DND-41 (cell line): ENCODE results near the gene ARHGAP6.
"Not testable (repeated sequence)": the region's sequence is repeated elsewhere in the genome, so short reads cannot be mapped to it uniquely, and the experiment has no call there.

ENCODE experiments used
- ATAC-seq: fragments of 200-7000 bp; cut with Tn5 transposase; 3 replicates; pipeline ENCODE4 v1.9.1; 2021; ENCODE audit warnings: low read depth; ENCODE audit not compliant: insufficient read depth
- DNase-seq: peaks from one replicate; pipeline ENCODE4 v3.0.0-alpha.2; 2020
- H2AFZ ChIP-seq: 2 replicates; pipeline ENCODE4 v1.6.0; 2012; ENCODE audit warnings: low read depth, low read length
- H3K27ac ChIP-seq: 2 replicates; pipeline ENCODE4 v1.5.1; 2012; ENCODE audit warnings: low read length, inconsistent platforms
- H3K27me3 ChIP-seq: fragments of 200-600 bp; sonication (generic); 2 replicates; pipeline ENCODE4 v1.6.0; 2012; ENCODE audit warnings: low read length, mild to moderate bottlenecking, inconsistent platforms; ENCODE audit not compliant: insufficient read depth, poor library complexity
- H3K36me3 ChIP-seq: 2 replicates; pipeline ENCODE4 v1.5.1; 2012; ENCODE audit warnings: low read length, inconsistent platforms; ENCODE audit not compliant: insufficient read depth
- H3K4me1 ChIP-seq: 2 replicates; pipeline ENCODE4 v1.5.1; 2012; ENCODE audit warnings: mild to moderate bottlenecking, low read length; ENCODE audit not compliant: insufficient read depth
- H3K4me2 ChIP-seq: 2 replicates; pipeline ENCODE4 v1.6.0; 2012; ENCODE audit warnings: mild to moderate bottlenecking, moderate library complexity, low read length, inconsistent platforms; ENCODE audit not compliant: insufficient read depth
- H3K4me3 ChIP-seq, 2 experiments: fragments of 200-600 bp in 1 of 2; shearing (Covaris generic) in 1 of 2; 2 replicates each; pipeline ENCODE4 v1.5.1; 2012 to 2016; ENCODE audit warnings: inconsistent platforms in 2 of 2, low read length in 2 of 2, mild to moderate bottlenecking in 2 of 2, low read depth in 1 of 2, moderate library complexity in 1 of 2
- H3K79me2 ChIP-seq: 2 replicates; pipeline ENCODE4 v1.6.0; 2012; ENCODE audit warnings: low read length, inconsistent platforms; ENCODE audit not compliant: insufficient read depth
- H3K9ac ChIP-seq: 2 replicates; pipeline ENCODE4 v1.6.0; 2012; ENCODE audit warnings: low read depth, mild to moderate bottlenecking, inconsistent platforms, low read length, moderate library complexity
- H3K9me3 ChIP-seq: 2 replicates; pipeline ENCODE4 v1.5.1; 2012; ENCODE audit warnings: low read length, moderate library complexity, mild to moderate bottlenecking, inconsistent platforms; ENCODE audit not compliant: insufficient read depth, severe bottlenecking
- H4K20me1 ChIP-seq: 2 replicates; pipeline ENCODE4 v1.6.0; 2012; ENCODE audit warnings: low read length; ENCODE audit not compliant: insufficient read depth
- EZH2 ChIP-seq: IDR thresholded peaks from 3 replicates; pipeline ENCODE4 v1.6.1; 2012; ENCODE audit warnings: borderline replicate concordance, low read depth, mild to moderate bottlenecking, moderate library complexity, low read length, inconsistent platforms; ENCODE audit not compliant: severe bottlenecking
- TF ChIP-seq, protein P1 (sequence below): IDR thresholded peaks from 2 replicates; pipeline ENCODE4 v1.5.1; 2012; ENCODE audit warnings: borderline replicate concordance, low read length, moderate library complexity, mild to moderate bottlenecking; ENCODE audit not compliant: poor library complexity, severe bottlenecking; ENCODE audit errors: extremely low read depth

The ARHGAP6 gene

DNA sequence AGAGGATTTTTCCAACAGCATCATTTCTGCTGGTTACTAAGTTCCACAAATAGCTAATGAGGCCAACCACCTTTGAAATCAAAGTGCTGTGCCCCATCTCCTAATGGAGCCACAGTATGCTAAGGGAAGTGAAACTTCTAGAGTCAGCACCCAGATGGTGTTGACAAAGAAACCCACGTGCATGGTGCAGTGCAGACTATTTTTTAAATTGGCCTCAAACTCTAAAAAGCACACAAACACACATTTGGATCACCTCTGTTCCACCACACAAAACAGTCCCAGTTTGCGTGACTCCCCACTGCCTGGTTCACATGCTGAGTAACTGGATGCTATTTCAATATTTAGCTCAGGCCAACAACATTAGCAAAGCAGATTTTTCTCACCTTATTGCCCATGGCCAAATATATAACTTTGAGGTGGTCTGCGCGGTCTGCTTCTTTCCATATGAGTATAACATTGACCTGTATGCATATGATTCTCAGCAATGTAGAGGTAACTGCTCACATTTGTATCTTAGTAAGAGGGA lies 302.6 kb downstream of the ARHGAP6 start:
- Histone ChIP-seq H3K4me3 (no peak overlapping the region), H2AFZ (no peak overlapping the region), H4K20me1 (no peaks in the 10 kb centered on the region), H3K4me2 (no peak overlapping the region), H3K27ac (no peak overlapping the region), H3K9ac (no peak overlapping the region), H3K4me1 (no peaks in the 10 kb centered on the region), H3K79me2 (no peaks in the 10 kb centered on the region), H3K36me3 (no peaks in the 10 kb centered on the region), H3K27me3 (no peaks in the 10 kb centered on the region), H3K9me3 (no peaks in the 10 kb centered on the region)
- TF ChIP-seq EZH2: no peak
- TF ChIP-seq, protein P1, sequence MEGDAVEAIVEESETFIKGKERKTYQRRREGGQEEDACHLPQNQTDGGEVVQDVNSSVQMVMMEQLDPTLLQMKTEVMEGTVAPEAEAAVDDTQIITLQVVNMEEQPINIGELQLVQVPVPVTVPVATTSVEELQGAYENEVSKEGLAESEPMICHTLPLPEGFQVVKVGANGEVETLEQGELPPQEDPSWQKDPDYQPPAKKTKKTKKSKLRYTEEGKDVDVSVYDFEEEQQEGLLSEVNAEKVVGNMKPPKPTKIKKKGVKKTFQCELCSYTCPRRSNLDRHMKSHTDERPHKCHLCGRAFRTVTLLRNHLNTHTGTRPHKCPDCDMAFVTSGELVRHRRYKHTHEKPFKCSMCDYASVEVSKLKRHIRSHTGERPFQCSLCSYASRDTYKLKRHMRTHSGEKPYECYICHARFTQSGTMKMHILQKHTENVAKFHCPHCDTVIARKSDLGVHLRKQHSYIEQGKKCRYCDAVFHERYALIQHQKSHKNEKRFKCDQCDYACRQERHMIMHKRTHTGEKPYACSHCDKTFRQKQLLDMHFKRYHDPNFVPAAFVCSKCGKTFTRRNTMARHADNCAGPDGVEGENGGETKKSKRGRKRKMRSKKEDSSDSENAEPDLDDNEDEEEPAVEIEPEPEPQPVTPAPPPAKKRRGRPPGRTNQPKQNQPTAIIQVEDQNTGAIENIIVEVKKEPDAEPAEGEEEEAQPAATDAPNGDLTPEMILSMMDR: no peak
- DNase-seq: no peak
- no peak for ATAC-seq

DNA sequence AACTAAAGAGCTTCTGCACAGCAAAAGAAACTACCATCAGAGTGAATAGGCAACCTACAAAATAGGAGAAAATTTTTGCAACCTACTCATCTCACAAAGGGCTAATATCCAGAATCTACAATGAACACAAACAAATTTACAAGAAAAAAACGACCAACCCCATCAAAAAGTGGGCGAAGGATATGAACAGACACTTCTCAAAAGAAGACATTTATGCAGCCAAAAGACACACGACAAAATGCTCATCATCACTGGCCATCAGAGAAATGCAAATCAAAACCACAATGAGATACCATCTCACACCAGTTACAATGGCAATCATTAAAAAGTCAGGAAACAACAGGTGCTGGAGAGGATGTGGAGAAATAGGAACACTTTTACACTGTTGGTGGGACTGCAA lies 304.1 kb downstream of the ARHGAP6 start:
- H3K27me3 ChIP-seq, H3K4me2 ChIP-seq, H4K20me1 ChIP-seq, H2AFZ ChIP-seq, H3K4me1 ChIP-seq, H3K36me3 ChIP-seq, DNase-seq, H3K27ac ChIP-seq, H3K9me3 ChIP-seq, H3K4me3 ChIP-seq, H3K9ac ChIP-seq, ATAC-seq, H3K79me2 ChIP-seq: not testable (repeated sequence)

DNA sequence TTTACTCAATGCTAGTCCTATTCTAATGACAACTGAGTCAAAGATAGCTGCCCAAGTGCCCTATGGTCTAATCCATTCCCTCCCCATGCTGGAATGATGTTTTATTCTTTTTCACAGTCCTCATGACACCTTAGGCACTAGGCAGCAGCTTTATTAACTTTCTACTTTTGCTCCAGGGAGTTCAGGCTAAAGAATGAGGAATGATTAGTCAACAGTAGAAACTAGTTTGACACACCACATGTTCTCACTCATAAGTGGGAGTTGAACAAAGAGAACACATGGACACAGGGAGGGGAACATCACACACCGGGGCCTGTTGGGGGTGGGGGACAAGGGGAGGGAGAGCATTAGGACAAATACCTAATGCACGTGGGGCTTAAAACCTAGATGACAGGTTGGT lies 309.8 kb downstream of the ARHGAP6 start:
- DNase-seq, H3K9me3 ChIP-seq, H3K9ac ChIP-seq, H3K4me3 ChIP-seq, H3K79me2 ChIP-seq, H3K27me3 ChIP-seq, H2AFZ ChIP-seq, H3K4me1 ChIP-seq, ATAC-seq, H3K4me2 ChIP-seq, H3K27ac ChIP-seq, H3K36me3 ChIP-seq, H4K20me1 ChIP-seq: not testable (repeated sequence)

DNA sequence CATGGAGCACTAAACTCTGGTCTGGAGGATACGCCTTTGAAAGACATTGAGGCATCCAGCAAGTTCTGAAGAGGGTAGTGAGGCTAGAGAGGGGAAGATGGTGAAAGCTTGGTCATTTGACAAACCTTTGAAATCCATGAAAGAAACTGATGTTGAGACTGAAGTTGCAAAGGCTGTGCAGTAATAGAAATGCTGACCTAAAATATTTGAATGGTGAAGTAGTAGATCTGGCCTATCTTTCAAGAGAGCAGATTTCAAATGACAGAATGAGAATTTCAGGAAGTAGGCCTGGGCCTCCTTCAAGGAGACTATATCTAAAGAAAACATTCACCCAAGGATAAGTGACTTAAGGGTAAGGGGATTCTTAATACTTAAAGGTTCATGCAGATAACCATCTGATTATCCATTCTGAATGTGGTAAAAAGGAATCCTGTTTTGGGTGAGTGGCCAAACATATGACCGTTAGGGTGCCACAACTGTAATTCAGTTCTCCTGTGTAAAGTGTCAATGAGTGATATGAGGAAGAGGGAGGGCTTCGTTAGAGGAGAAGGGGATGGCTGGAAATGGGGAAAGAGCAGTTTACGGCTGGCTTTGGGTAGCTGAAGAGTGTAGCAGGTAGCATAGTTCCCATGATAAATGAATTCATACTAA lies 310.3 kb downstream of the ARHGAP6 start:
- DNase-seq (no peak), ATAC-seq (no peak)
- TF ChIP-seq, protein P1: no peak
- TF ChIP-seq EZH2: no peak
- Histone ChIP-seq H3K4me3 (no peak overlapping the region), H3K27ac (no peak overlapping the region), H3K4me2 (no peak overlapping the region), H2AFZ (no peak overlapping the region), H3K79me2 (no peaks in the 10 kb centered on the region), H3K9ac (no peak overlapping the region), H3K27me3 (no peaks in the 10 kb centered on the region), H3K36me3 (no peaks in the 10 kb centered on the region), H4K20me1 (no peaks in the 10 kb centered on the region), H3K9me3 (no peaks in the 10 kb centered on the region), H3K4me1 (no peaks in the 10 kb centered on the region)
